GM12874 (cell line): ENCODE measurements around the gene CNTN4.

Experiments used
- TF ChIP-seq, protein P1 (sequence below): IDR thresholded peaks from 2 replicates; pipeline ENCODE4 v1.5.1; 2011; ENCODE audit warnings: low read depth, mild to moderate bottlenecking, control low read depth, low read length, moderate library complexity; ENCODE audit not compliant: insufficient read depth

CNTN4 gene

GRCh38 chr3:2236203-2236602, 137.5 kb downstream of the CNTN4 start:
- TF ChIP-seq, protein P1, sequence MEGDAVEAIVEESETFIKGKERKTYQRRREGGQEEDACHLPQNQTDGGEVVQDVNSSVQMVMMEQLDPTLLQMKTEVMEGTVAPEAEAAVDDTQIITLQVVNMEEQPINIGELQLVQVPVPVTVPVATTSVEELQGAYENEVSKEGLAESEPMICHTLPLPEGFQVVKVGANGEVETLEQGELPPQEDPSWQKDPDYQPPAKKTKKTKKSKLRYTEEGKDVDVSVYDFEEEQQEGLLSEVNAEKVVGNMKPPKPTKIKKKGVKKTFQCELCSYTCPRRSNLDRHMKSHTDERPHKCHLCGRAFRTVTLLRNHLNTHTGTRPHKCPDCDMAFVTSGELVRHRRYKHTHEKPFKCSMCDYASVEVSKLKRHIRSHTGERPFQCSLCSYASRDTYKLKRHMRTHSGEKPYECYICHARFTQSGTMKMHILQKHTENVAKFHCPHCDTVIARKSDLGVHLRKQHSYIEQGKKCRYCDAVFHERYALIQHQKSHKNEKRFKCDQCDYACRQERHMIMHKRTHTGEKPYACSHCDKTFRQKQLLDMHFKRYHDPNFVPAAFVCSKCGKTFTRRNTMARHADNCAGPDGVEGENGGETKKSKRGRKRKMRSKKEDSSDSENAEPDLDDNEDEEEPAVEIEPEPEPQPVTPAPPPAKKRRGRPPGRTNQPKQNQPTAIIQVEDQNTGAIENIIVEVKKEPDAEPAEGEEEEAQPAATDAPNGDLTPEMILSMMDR = no peak

DNA sequence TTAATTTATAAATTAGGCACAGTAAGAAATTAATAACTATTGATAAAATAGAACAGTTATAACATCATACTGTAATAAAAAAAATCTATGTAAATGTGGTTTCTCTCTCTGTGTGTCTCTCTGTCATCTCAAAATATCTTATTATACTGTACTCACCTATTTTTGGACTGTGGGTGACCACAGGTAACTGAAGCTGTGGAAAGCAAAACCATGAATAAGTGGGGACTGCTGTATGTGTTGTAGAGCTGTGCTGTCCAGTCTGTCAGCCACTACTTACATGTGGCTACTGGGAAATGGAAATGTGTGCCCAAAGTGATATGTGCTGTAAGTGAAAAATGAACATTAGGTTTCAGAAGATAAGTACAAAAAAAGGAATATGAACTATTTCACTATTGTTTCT, 145.5 kb downstream of the CNTN4 start:
- TF ChIP-seq, protein P1 = no peak

GRCh38 chr3:2246873-2247648, 148.4 kb downstream of the CNTN4 start:
- TF ChIP-seq, protein P1 = no peak

GRCh38 chr3:2247831-2248230, 149.2 kb downstream of the CNTN4 start:
- TF ChIP-seq, protein P1 = no peak

GRCh38 chr3:2250783-2251182, 152.1 kb downstream of the CNTN4 start:
- TF ChIP-seq, protein P1 = no peak

DNA sequence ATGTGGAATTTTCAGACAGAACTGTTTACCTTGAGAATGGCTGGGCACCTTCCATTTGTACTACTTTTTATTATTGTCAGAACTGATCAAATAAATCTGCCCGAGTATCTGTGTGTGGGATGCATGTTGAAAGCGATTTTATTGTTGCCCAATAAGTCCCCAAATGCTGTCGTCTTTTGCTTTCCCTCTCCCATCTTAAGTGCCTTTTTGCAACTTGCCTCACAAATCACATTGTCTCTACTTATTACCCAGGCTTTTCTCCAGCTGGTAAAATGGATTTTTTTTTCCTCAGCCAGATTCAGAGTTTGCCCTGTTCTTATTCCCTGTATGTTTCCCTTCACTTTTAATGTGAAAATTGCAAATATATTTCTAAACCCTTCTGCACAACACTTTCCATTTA, 163.1 kb downstream of the CNTN4 start:
- TF ChIP-seq, protein P1 = no peak

DNA sequence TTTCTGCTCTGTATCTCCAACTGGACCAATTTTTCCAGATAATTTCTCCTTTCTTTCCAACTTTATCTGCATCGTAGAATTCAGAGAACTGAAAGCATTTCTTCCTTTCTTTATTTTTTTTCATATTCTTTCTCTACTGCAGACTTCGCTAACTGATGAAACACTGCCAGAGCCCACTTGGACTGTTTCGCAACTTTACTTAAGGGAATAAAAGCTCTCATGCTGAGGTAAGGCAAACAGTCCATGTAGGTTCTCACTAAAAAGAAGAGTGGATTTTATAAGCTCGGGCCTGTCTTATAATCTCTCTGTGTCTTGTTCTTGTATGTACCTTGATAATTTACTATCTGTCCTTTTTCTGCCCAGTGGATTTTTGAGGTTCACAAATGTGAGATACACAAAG, 163.5 kb downstream of the CNTN4 start:
- TF ChIP-seq, protein P1 = no peak
